Colonic mucosa (tissue), 4 donors: Measurements from ENCODE around the gene FAHD2A. TPM values are rescaled to one million over a fixed set of nuclear protein-coding genes. Genes with fewer than 3 reads are reported as not detected.

Source experiments
- DNase-seq: peaks from one replicate; pipeline ENCODE4 v3.0.0-alpha.2; 2020
- H3K27ac ChIP-seq: fragments of 200-600 bp; one replicate; pipeline ENCODE4 v1.8.0; 2021
- H3K27me3 ChIP-seq: fragments of 200-600 bp; one replicate; pipeline ENCODE4 v1.8.0; 2021
- H3K36me3 ChIP-seq: fragments of 200-600 bp; one replicate; pipeline ENCODE4 v1.8.0; 2021
- H3K4me1 ChIP-seq: fragments of 200-600 bp; one replicate; pipeline ENCODE4 v1.8.0; 2021; ENCODE audit warnings: mild to moderate bottlenecking
- H3K4me3 ChIP-seq: fragments of 200-600 bp; one replicate; pipeline ENCODE4 v1.8.0; 2021
- H3K9ac ChIP-seq, 2 donors: one replicate each; pipeline ENCODE4 v1.7.0; 2013; ENCODE audit warnings: control low read depth in 2 of 2, low read depth in 2 of 2, low read length in 2 of 2
- H3K9me3 ChIP-seq: fragments of 200-600 bp; one replicate; pipeline ENCODE4 v1.8.0; 2021
- intact Hi-C: fragments of 100-400 bp; cut with DNase I; formaldehyde crosslinking; loops from one replicate; pipeline ENCODE4 v1.14.1; 2022
- total RNA-seq, 2 donors: library from RNA; stranded (reverse); fragmentation: NEBNext Ultra II Directional in 1 of 2; extraction: Animal tissue kit (Norgen Biotek cat#: 25700) in 1 of 2; gene quantifications; one replicate each; pipeline ENCODE4 v1.2.1, GENCODE V29; 2021
- TF ChIP-seq, protein P1 (sequence below): fragments of 200-600 bp; IDR thresholded peaks from one replicate; pipeline ENCODE4 v1.8.0; 2022; ENCODE audit warnings: antibody characterized with exemption, mild to moderate bottlenecking
- donor health status: healthy.
- donor health status: DM: no; HTN: no; CAD: no.
- donor health status: DM: no; HTN: no; CAD: no.

Gene FAHD2A
- total RNA-seq, 2 donors from 2014 or later = 21.0 to 28.9 TPM

DNA sequence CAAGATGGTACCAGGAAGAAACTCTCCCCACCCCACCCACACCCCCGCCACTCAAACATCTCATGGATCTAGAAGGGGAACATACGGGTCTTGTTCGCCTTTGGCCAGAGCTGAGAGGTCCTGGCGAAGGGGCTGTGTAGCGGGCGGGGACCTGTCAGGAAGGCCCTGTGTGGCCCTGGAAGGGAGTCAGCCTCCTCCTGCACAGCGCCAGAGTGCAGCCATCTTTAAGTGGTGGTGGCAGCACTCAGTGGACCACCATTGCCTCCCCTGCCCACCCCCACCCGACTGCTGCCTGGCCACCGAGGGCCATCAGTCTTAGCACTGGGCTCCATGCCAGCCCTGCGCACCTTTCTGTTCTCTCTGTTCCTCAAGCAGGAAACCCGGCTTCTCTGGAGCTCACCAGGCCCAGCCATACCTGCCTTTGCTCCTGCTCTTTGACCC lies 11.6 kb upstream of the FAHD2A start:
- Histone ChIP-seq H3K27ac (no peak overlapping the region), H3K9ac (no peak overlapping the region), H3K9me3 (no peaks in the 10 kb centered on the region), H3K36me3 (no peaks in the 10 kb centered on the region), H3K4me3 (no peak overlapping the region), H3K4me1 (peaks cover 6% of the 10 kb centered on the region), H3K27me3 (no peaks in the 10 kb centered on the region)
- no peak for DNase-seq
- TF ChIP-seq, protein P1, sequence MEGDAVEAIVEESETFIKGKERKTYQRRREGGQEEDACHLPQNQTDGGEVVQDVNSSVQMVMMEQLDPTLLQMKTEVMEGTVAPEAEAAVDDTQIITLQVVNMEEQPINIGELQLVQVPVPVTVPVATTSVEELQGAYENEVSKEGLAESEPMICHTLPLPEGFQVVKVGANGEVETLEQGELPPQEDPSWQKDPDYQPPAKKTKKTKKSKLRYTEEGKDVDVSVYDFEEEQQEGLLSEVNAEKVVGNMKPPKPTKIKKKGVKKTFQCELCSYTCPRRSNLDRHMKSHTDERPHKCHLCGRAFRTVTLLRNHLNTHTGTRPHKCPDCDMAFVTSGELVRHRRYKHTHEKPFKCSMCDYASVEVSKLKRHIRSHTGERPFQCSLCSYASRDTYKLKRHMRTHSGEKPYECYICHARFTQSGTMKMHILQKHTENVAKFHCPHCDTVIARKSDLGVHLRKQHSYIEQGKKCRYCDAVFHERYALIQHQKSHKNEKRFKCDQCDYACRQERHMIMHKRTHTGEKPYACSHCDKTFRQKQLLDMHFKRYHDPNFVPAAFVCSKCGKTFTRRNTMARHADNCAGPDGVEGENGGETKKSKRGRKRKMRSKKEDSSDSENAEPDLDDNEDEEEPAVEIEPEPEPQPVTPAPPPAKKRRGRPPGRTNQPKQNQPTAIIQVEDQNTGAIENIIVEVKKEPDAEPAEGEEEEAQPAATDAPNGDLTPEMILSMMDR = no peak
- intact Hi-C loops = no loop called here

DNA sequence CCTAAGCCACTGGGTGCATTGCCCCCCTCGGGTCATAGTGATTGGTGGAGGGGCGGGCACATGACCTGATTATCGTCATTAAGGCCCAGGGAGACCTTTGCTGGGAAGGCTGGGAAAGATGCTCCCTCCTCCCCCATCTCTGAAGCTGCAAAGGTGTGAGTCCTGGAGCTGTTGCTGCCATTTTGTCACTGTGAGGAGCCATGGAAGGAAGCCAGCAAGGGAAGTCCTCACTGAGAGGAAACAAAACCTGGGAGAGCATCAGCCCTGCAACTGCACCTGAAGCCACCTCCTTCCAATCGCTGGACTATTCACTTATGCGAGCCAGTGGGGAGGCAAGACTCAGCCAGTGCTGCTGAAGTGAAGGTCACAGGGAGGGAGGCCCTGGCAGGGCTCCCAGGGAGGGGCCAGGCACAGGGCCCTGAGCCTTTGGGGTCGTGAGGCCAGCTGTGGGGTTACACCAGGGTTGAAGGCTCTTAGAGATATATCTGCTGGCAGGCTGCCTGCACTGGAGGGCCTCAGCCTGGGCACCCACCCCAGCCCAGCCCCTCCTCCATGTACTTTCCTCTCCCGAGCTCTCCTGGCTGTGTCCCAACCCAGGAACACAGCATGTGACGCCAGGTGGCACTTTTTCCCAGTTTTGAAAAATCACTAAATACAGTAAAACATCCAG lies 10.7 kb upstream of the FAHD2A start:
- H3K4me1 ChIP-seq = peaks cover 6% of the 10 kb centered on the region
- DNase-seq = no peak
- H3K4me3 ChIP-seq = no peak overlapping the region
- no peaks in the 10 kb centered on the region for H3K27me3 ChIP-seq
- H3K36me3 ChIP-seq = no peaks in the 10 kb centered on the region
- no peak overlapping the region for H3K27ac ChIP-seq
- TF ChIP-seq, protein P1 = no peak
- intact Hi-C loops = no loop called here
- no peak overlapping the region for H3K9ac ChIP-seq
- no peaks in the 10 kb centered on the region for H3K9me3 ChIP-seq

DNA sequence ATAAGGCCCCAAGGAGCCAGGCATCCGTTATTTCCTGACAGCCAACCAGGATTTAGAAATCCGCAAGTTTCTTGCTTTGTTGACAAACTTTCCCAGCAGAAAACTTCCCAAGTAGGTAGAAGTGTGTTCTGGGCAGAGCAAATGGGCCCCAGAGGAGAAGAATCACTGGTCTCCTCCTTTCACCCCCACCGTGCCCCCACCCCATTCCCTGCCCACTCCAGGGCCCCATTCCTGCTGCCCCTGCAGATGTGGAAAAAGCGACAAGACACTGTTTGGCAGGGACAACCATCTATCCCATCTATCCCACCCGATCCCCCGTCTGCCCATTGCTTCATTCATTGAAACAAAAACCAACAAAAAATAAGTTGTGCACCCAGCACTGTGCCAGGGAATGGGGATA lies 10.2 kb upstream of the FAHD2A start:
- Histone ChIP-seq H3K27me3 (no peaks in the 10 kb centered on the region), H3K9me3 (no peaks in the 10 kb centered on the region), H3K4me3 (no peak overlapping the region), H3K36me3 (no peaks in the 10 kb centered on the region), H3K9ac (no peak overlapping the region), H3K27ac (no peak overlapping the region), H3K4me1 (peaks cover 6% of the 10 kb centered on the region)
- TF ChIP-seq, protein P1 = no peak
- no peak for DNase-seq
- intact Hi-C loops = no loop called here

DNA sequence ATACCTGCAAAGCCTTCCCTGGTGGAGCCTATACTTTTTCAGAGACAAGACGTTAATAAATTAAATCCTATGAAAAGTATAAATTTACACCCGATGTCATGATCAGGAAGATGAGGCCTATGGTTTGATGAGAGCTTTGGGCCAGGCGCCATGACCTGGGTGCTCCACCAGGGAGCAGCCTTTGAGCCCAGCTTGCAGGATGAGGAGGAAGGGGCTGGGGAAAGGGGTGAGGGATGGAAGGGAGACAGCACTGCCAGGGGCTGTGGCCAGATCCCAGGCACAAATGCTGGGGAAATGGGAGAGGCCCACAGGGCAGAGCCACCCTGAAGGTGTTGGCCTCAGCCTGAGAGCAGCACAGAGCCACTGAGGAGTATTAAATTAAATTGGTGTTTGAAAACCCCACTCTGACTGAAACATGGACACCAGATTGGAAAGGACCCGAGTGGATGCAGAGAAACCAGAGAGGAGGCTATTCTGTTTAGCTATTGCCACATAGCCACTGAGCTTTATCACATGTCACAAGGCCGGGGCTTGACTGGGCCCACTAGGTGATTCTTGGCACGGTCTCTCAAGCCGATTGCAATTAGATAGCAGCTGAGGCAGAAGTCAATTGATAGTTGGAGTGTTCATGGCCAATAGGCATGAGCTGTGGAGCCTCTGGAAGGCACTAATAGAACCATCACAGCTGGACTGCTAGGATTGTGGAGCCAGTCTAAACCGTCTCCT lies 9.6 kb upstream of the FAHD2A start:
- Histone ChIP-seq H3K4me3 (no peak overlapping the region), H3K4me1 (peaks cover 6% of the 10 kb centered on the region), H3K9me3 (no peaks in the 10 kb centered on the region), H3K27me3 (no peaks in the 10 kb centered on the region), H3K36me3 (no peaks in the 10 kb centered on the region), H3K9ac (no peak overlapping the region), H3K27ac (no peak overlapping the region)
- intact Hi-C loops = no loop called here
- no peak for DNase-seq
- TF ChIP-seq, protein P1 = no peak

DNA sequence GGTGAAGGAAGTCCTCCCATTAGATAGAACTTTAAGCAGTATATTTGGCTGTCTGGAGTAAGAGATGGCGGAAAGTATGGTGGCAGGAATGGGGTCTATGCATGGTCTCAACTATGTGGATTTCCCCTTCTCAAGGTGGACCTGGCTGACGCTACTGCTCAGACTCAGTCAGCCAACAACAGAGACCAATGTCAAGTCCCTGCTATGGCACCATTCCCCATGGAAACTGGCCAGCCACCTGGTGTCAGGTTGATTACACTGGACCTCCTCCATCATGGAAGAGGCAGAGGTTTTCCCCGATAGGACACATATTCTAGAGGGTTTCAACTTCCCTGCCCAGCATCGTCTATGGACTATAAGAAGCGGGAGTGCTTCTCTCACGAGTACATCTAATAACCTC lies 8.6 kb upstream of the FAHD2A start:
- no peaks in the 10 kb centered on the region for H3K27me3 ChIP-seq
- no peak for DNase-seq
- intact Hi-C loops = no loop called here

More for the DNA sequence above, 8.6 kb upstream of the FAHD2A start:
- H3K9ac ChIP-seq = no peak overlapping the region
- no peaks in the 10 kb centered on the region for H3K9me3 ChIP-seq
- H3K4me1 ChIP-seq = peaks cover 6% of the 10 kb centered on the region
- H3K36me3 ChIP-seq = no peaks in the 10 kb centered on the region
- TF ChIP-seq, protein P1 = no peak
- no peak overlapping the region for H3K4me3 ChIP-seq
- no peak overlapping the region for H3K27ac ChIP-seq
